ENCODE data around the gene SHANK3.

GRCh38 chr22:50721257-50721844 is 48.7 kb downstream of the SHANK3 start:
- no peak for TF ChIP-seq FOXM1 (IDR thresholded peaks at IDR 0.05; ENCODE audit: borderline replicate concordance, low read depth)
- no peak for TF ChIP-seq YY1 (IDR thresholded peaks at IDR 0.05; ENCODE audit: low read depth)
- TF ChIP-seq TAF1 (IDR thresholded peaks at IDR 0.05; ENCODE audit: low read depth) = no peak

All from Ishikawa (cell line).